ENCODE data around the gene SHROOM3.

- TF ChIP-seq POLR2A (IDR thresholded peaks at IDR 0.05; ENCODE audit: low read length), result no peak
- no peak for TF ChIP-seq GATA1 (IDR thresholded peaks at IDR 0.05; ENCODE audit: low read depth, low read length)
These were observed 288.9 kb downstream of the SHROOM3 start for GRCh38 chr4:76723924-76724323.

Measured in erythroblast (primary cell).